Subcutaneous adipose tissue (tissue), 4 donors: Measurements from ENCODE around the gene FN1. TPM values are rescaled to one million over a fixed set of nuclear protein-coding genes. Genes with fewer than 3 reads are reported as not detected.

Source experiments
- total RNA-seq, 4 donors: library from RNA; depleted of rRNA; stranded (reverse); fragments of >200 nt; gene quantifications; one replicate each; pipeline ENCODE4 v1.1.0, GENCODE V29; 2016
- TF ChIP-seq, protein P1 (sequence below): fragments of 450-650 bp; IDR thresholded peaks from one replicate; pipeline ENCODE4 v1.5.1; 2016; ENCODE audit warnings: low read depth, mild to moderate bottlenecking, control low read depth, antibody characterized with exemption, moderate library complexity

FN1 gene
- total RNA-seq, 4 donors from 2014 or later = 80.4 to 1,315 (median 407) TPM

DNA sequence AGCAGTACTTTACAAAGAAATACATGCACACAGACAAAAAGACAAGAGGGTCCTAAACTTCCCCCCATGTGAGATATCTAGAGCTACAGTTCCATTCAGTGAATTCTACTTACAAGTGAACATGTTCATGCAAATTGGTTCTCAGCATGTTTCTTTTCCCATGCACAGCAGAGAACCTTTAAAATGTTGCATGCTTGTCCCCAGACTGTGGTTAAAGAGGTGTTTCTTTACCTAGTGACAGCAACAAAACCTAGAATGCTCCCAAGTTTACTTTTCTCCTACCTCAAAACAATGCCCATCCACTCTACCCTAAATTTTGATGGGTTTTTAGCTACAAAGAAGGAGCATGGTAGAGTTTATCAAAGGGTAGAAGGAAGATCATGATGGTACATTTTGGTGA, 43.7 kb downstream of the FN1 start:
- TF ChIP-seq, protein P1, sequence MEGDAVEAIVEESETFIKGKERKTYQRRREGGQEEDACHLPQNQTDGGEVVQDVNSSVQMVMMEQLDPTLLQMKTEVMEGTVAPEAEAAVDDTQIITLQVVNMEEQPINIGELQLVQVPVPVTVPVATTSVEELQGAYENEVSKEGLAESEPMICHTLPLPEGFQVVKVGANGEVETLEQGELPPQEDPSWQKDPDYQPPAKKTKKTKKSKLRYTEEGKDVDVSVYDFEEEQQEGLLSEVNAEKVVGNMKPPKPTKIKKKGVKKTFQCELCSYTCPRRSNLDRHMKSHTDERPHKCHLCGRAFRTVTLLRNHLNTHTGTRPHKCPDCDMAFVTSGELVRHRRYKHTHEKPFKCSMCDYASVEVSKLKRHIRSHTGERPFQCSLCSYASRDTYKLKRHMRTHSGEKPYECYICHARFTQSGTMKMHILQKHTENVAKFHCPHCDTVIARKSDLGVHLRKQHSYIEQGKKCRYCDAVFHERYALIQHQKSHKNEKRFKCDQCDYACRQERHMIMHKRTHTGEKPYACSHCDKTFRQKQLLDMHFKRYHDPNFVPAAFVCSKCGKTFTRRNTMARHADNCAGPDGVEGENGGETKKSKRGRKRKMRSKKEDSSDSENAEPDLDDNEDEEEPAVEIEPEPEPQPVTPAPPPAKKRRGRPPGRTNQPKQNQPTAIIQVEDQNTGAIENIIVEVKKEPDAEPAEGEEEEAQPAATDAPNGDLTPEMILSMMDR = no peak

DNA sequence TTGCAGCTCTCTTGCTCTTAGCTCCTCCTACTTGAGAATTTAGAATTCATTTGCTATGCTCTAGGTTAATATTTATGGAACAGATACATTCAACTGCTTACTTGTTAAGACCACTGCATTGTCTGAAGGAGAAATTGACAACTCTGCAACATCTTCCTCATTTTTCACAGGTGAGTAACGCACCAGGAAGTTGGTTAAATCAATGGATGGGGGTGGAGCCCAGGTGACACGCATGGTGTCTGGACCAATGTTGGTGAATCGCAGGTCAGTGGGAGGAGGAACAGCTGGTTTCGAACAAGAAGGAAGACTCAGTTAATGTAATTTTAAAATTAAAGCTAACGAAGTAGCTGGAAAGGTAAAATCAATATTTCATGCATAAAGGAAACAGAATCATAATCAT, 44.3 kb downstream of the FN1 start:
- TF ChIP-seq, protein P1 = no peak

GRCh38 chr2:215390550-215390913, 45.3 kb downstream of the FN1 start:
- TF ChIP-seq, protein P1 = no peak

- TF ChIP-seq, protein P1 = no peak
Observed at GRCh38 chr2:215388002-215388728, 47.7 kb downstream of the FN1 start.

GRCh38 chr2:215386566-215386965, 49.3 kb downstream of the FN1 start:
- TF ChIP-seq, protein P1 = no peak

DNA sequence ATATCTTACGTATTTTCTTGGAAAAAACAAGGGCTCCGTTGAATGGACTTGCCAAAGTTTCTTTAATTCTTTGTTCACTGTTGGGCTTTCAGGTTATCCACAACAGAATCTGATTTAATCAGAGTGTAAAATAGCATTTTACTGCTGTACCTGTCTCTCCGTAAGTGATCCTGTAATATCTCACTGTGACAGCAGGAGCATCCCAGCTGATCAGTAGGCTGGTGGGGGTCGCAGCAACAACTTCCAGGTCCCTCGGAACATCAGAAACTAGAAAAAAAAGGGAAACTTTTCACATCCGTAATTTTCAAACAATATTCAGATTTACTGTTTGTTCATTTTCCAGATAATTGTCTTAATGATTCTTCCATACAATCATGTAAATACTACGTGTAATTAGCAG, 51.2 kb downstream of the FN1 start:
- TF ChIP-seq, protein P1 = no peak

DNA sequence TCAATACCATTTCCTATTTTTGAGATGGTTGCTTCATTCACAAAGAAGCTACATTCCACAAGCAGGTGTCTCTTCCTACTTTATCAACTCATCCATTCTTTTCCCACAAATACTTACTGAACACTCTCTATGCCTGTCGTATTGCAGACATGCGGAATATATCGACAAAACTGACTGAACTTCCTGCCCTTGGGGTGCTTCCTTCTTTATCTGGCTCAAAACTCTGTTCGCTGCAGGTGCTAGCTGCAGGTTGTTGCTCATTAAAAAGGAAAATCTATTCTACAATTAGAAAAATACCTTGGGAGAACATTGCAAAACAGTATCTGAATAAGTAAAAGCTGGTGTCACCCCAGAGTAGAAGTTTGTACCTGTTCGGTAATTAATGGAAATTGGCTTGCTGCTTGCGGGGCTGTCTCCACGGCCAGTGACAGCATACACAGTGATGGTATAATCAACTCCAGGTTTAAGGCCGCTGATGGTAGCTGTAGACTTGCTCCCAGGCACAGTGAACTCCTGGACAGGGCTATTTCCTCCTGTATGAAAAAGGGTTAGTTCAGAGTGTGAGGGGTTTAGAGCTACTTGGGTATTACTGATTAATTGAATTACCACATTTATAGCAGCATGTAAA, 52.1 kb downstream of the FN1 start:
- TF ChIP-seq, protein P1 = no peak
